HG03060 (cell line): Measurements from ENCODE around the gene ANKDD1B.

ENCODE experiments used
- ATAC-seq: cut with Tn5 transposase; IDR thresholded peaks from one replicate; pipeline ENCODE4 v1.9.1; 2021; ENCODE audit warnings: low read depth, moderate number of reproducible peaks; ENCODE audit not compliant: unreplicated experiment

ANKDD1B gene

DNA sequence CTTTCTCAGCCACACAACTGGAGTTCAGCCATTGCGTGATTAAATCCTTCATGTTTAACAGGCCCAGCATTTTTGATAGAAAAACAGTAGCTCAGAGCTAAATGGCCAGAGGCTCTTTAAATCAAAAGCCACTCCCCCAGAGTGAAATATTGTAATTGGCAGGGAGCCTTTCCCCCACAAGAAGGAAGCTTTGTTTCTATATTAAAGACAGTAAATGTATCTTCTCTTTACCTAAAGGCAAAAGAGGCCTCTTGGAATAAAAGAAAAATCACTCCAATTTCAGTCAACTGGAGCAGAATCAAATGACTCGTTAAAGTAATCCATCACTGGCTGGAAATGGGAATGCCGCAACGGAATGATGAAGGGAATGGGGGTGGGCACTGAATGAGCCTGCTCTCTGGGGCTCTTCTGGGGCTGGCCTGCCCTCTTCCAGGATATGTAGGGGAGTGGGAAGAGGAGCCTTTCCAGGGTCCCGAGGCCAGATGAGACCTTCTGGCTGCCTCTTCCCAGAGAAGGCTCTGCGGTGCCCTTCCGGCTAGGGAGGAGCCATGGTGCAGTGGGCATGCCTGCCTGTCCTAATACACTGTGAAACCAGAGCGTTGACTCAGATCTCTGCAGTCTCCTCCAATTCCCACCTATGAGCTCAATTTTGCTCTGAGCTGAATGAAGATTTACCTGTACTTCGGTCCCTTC lies 45.2 kb downstream of the ANKDD1B start:
- ATAC-seq = no peak

DNA sequence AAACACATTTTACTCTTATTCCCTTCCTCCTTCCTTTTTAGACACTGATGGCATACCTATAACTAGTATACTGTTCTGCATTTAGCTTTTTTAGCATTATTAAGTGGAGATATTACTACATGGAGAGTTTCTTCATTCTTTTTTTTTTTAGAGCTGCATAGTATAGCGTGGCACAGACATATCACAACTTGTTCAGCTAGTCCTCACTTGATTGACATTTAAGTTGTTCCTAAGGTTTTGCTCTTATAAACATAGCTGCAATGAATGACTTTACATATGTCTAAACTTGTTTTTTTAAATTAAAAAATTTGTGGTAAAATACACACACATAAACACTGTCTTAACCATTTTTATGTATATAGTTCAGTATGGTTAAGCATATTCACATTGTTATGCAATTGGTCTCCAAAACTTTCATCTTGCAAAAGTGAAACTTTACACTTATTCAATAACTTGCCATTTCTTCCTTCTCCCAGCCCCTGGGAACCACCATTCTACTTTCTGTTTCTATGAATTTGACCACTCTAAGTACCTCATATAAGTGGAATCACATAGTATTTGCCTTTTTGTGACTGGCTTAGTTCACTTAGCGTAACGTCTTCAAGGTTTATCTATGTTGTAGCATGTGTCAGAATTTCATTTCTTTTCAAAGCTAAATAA lies 48.7 kb downstream of the ANKDD1B start:
- ATAC-seq = no peak

- no peak for ATAC-seq
These were observed 49.6 kb downstream of the ANKDD1B start for GRCh38 chr5:75660678-75661465.

DNA sequence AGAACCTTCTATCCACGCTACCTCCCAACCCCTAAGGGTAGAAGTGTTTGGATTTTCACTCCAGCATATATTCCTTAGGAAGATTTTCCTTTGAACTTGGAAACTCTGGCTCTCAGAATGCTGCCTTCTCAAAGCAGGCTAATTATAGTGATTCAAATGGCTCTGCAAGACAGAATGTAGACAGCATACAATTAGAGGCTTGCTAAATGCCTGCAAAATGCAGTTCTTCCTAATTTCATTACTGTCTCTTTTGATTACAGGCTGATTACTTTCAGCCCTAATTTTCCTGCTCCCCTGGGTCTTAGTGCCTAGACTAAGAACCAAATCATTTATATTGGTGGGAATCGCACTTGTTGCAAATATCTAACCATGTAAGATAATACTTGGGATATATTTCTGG lies 50.8 kb downstream of the ANKDD1B start:
- ATAC-seq = no peak

DNA sequence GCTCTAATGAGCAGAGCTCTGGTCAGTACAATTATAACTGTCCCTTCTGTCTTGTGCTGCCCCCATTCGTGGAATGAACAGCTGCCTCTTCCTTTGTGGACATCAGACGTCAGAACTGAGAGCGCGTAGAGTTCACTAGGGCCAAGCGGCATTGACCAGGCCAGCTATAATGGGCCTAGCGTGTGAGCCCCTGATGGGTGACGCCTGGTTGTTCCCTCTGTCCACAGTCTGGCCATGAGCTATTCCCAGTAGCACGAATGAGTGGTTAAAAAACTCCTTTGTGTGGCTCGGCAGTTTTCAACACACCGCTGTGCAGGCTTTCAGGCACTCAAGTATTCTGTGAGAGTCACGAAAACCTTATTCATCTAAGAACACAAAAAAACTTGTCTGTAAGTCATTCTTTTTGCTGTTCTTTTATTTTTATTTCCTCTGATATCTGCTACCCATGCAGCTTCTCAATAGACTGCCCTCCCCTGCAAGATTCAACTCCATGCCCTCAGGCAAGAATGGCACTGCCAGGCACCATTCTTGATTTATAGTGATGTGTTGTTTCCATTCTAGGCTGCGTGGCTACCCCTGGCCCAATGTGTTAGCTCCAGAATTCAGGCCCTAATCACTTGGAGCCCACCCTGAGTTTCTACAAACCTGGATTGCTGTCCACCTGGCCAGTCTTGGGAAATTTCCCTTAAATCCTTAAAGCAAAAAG lies 52.5 kb downstream of the ANKDD1B start:
- ATAC-seq = no peak

- ATAC-seq = no peak
These were observed 53.7 kb downstream of the ANKDD1B start for GRCh38 chr5:75664979-75665378.

GRCh38 chr5:75666801-75667200 lies 55.5 kb downstream of the ANKDD1B start:
- no peak for ATAC-seq

- no peak for ATAC-seq
These were observed 56.3 kb downstream of the ANKDD1B start for GRCh38 chr5:75667586-75667985.

- no peak for ATAC-seq
These were observed 57.2 kb downstream of the ANKDD1B start for GRCh38 chr5:75668445-75668844.

- ATAC-seq = peak; percentile 85
These were observed 57.9 kb downstream of the ANKDD1B start for GRCh38 chr5:75668977-75669689.

- no peak for ATAC-seq
These were observed 59.3 kb downstream of the ANKDD1B start for GRCh38 chr5:75670577-75670976.

DNA sequence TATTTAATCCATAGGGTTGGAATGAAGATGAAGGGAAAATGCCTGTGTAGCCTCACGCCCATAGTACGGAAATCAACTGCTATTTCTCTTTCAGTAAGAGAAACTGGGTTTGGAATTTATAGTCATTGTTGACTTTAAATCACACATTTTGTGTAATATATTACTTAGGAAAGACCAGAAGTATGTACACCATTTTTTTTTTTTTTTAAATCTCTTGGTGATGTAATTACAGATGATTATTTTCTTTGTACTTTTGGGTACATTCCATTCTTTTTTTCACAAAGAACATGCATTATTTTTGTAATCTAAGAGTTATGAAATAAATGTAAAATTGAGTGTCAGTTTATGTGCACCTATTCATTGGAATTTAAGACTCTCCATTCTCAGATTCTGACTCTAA lies 60.3 kb downstream of the ANKDD1B start:
- no peak for ATAC-seq

DNA sequence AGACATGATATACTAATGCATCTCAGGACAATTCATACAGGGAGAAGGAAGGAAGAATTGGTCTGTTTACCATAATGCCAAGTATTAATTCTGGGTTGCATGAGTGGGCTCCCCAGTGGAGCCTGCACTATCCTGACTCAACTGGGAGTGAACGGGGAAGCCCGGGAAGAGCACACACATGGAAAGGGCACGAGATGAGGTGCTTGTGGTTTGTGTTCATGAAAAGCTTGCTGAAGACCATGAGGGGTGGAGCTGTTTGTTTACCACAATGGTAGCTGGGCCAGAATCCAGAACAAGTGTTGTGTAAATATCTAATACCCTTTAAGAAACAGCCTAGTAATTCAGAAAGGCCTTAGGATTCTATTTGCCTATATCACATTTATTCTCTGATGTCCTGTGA lies 61.4 kb downstream of the ANKDD1B start:
- no peak for ATAC-seq

DNA sequence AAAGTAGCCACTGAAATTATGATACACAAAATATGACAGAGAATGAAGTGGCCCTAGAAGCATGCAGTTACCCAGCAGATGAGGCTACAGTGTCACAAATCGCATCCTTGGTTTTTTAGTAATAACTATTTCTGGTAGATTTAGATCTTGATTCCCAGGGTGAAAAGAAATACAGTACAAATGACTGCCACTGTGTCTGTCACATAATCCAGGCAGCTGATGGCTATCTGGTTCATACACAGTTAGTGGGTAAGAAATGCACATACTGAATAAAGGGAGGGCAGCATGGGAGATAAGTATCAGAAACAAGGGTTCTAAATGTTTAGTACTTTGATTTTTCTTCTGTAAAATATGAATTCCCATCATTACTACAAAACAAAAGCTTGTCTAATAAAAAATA lies 64.5 kb downstream of the ANKDD1B start:
- no peak for ATAC-seq

DNA sequence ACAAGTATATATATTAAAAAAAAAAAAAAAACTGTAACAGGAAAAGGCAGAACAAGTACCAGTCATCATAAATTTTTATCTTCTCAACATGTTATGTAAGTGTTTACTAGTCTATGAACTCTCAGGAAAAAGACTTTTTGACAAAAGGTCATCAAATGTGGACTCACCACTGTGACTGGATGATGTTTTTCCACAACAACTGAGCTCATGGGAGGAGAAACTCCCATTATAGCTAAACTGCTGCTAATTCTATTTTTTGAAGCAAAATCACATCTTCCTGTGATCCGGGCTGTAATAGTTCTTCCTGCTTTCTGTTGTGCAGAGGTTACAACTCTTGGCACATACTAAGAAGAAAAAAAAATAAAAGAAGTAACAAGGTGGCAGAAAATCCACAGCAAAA lies 66.4 kb downstream of the ANKDD1B start:
- no peak for ATAC-seq

GRCh38 chr5:75678155-75678554 lies 66.9 kb downstream of the ANKDD1B start:
- no peak for ATAC-seq

DNA sequence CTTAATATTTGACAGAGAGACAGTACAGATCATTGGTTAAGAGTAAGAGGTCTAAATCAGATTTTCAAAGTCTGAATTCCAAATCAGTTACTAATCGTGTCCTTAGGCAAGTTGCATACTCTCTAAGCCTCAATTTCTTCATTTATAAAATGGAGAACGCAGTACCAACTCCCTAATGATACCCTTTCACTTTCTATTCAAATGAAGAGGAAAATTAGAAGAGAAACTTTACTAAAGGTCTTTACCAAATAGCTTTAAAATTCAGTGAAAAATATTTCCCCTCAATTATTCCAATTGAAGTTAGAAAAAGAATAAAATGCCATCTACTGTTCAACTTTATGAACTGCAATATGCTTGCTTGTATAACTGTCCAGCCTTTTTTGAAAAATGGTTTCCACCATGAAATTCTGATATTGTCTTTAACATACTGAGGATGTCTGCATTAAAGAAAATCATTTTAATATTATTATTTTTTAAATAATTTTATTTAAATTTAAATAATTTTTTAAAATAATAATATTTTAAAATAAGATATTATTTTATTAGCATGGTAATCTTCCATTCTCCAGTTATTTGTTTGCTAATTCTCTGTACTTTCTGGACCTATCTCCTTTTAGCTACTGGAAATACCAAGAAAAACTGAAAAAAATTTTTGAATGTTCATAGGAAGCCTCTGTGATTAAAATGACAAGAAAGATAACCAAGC lies 70.0 kb downstream of the ANKDD1B start:
- no peak for ATAC-seq

DNA sequence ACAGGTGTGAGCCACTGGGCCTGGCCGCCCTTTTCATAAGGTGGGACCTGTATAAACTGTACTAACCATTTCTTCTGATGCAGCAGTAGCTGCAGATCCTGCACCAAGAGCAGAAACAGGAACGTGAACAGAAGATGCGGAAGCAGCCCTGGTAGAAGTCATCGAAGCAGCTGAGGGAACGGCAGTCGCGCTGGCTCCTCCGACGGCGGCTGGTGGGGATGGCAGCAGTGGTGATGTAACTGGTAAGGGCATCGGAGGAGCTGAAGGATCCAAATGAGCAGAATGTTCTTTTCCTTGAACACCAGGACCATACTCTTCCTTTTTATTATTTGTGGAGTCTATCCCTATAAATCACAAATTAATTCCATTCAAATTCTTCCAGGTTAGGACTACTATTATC lies 73.9 kb downstream of the ANKDD1B start:
- no peak for ATAC-seq

GRCh38 chr5:75686480-75686879 lies 75.2 kb downstream of the ANKDD1B start:
- no peak for ATAC-seq

- no peak for ATAC-seq
These were observed 79.4 kb downstream of the ANKDD1B start for GRCh38 chr5:75690669-75691068.
